ENCODE data around the gene PRPS1. TPM values are rescaled to one million over a fixed set of nuclear protein-coding genes. Genes with fewer than 3 reads are reported as not detected.
A peak's percentile ranks its signal among the peaks of the same experiment; 100 is the strongest.

The PRPS1 gene
- total RNA-seq, 2 experiments from 2014 or later = 57.1 to 80.0 TPM

GRCh38 chrX:107628662-107629539 is 591 bp downstream of the PRPS1 start:
- BruUV-seq (replicated peaks) = no TSS peak
- peaks cover 22% of the 10 kb centered on the region for H3K36me3 ChIP-seq (ENCODE audit: insufficient read depth, low read length)
- peak overlapping the region; percentile 79 for H3K27ac ChIP-seq (ENCODE audit: low read depth, low read length, poor library complexity, severe bottlenecking)
- H3K9me2 ChIP-seq (ENCODE audit: insufficient read depth, low read length) = no peaks in the 10 kb centered on the region
- peak; percentile 68 for DNase-seq (ENCODE audit: low spot score)
- H3K4me3 ChIP-seq (ENCODE audit: low read depth, low read length, poor library complexity, severe bottlenecking) = peak overlapping the region; percentile 91
- ChIA-PET CTCF (ENCODE audit: unreplicated experiment) (interaction anchor here (1.2 kb wide), 1 partner anchor 26 kb away, joined by 4 read pairs; no protein-coding TSS in a partner anchor), POLR2A (interaction anchor here (0.5 to 1.7 kb wide), 19 partner anchors 8 to 882 kb away, joined by 3 to 10 read pairs (median 4); partner anchors contain the start of gene PSMD10)
- H3K4me2 ChIP-seq (ENCODE audit: low read length) = peak overlapping the region; percentile 99
- peaks cover 21% of the 10 kb centered on the region for H3K4me1 ChIP-seq (ENCODE audit: insufficient read depth, low read length, poor library complexity, severe bottlenecking)
- peak overlapping the region; percentile 43; the same call in 1 of the 2 replicates for H2AFZ ChIP-seq (ENCODE audit: low read length)
- H3K79me2 ChIP-seq (ENCODE audit: insufficient read depth, low read depth, low read length) = peaks cover 53% of the 10 kb centered on the region
- no peaks in the 10 kb centered on the region for H3K9me3 ChIP-seq (ENCODE audit: low read length)
- peaks cover 9% of the 10 kb centered on the region; the same call in 1 of the 2 replicates for H4K20me1 ChIP-seq (ENCODE audit: insufficient read depth, low read length)
- intact Hi-C loops (cut with micrococcal nuclease; ENCODE audit: unreplicated experiment) = loop anchor here (2.0 to 10.0 kb wide), 4 partner anchors 90 to 632 kb away; partner anchors contain the start of genes DNAAF6 and NUP62CL
- TF ChIP-seq, protein P1, sequence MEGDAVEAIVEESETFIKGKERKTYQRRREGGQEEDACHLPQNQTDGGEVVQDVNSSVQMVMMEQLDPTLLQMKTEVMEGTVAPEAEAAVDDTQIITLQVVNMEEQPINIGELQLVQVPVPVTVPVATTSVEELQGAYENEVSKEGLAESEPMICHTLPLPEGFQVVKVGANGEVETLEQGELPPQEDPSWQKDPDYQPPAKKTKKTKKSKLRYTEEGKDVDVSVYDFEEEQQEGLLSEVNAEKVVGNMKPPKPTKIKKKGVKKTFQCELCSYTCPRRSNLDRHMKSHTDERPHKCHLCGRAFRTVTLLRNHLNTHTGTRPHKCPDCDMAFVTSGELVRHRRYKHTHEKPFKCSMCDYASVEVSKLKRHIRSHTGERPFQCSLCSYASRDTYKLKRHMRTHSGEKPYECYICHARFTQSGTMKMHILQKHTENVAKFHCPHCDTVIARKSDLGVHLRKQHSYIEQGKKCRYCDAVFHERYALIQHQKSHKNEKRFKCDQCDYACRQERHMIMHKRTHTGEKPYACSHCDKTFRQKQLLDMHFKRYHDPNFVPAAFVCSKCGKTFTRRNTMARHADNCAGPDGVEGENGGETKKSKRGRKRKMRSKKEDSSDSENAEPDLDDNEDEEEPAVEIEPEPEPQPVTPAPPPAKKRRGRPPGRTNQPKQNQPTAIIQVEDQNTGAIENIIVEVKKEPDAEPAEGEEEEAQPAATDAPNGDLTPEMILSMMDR (conservative IDR thresholded peaks at IDR 0.05; ENCODE audit: low read length) = no peak
- no peak for TF ChIP-seq EZH2phosphoT487 (IDR thresholded peaks at IDR 0.05; ENCODE audit: borderline replicate concordance, low read depth, low read length)

- Histone ChIP-seq H3K4me1 (ENCODE audit: insufficient read depth, low read length, poor library complexity, severe bottlenecking) (peaks cover 21% of the 10 kb centered on the region), H3K4me3 (ENCODE audit: low read depth, low read length, poor library complexity, severe bottlenecking) (peak overlapping the region; percentile 91), H3K4me2 (ENCODE audit: low read length) (peak overlapping the region; percentile 99), H3K36me3 (ENCODE audit: insufficient read depth, low read length) (peaks cover 22% of the 10 kb centered on the region), H2AFZ (ENCODE audit: low read length) (no peak overlapping the region), H3K27ac (ENCODE audit: low read depth, low read length, poor library complexity, severe bottlenecking) (peak overlapping the region; percentile 79), H4K20me1 (ENCODE audit: insufficient read depth, low read length) (peaks cover 9% of the 10 kb centered on the region; the same call in 1 of the 2 replicates), H3K9me2 (ENCODE audit: insufficient read depth, low read length) (no peaks in the 10 kb centered on the region), H3K9me3 (ENCODE audit: low read length) (no peaks in the 10 kb centered on the region), H3K79me2 (ENCODE audit: insufficient read depth, low read depth, low read length) (peaks cover 59% of the 10 kb centered on the region)
- BruUV-seq (replicated peaks) = no TSS peak
- TF ChIP-seq EZH2phosphoT487 (IDR thresholded peaks at IDR 0.05; ENCODE audit: borderline replicate concordance, low read depth, low read length) = no peak
- TF ChIP-seq, protein P1 (conservative IDR thresholded peaks at IDR 0.05; ENCODE audit: low read length) = peak; percentile 61
- ChIA-PET CTCF (ENCODE audit: unreplicated experiment) (no interaction called here), POLR2A (interaction anchor here (0.5 to 1.7 kb wide), 9 partner anchors 12 to 883 kb away, joined by 3 to 10 read pairs (median 4); no protein-coding TSS in a partner anchor)
- intact Hi-C loops (cut with micrococcal nuclease; ENCODE audit: unreplicated experiment) = loop anchor here (2.0 to 10.0 kb wide), 4 partner anchors 89 to 632 kb away; partner anchors contain the start of genes DNAAF6 and NUP62CL
- DNase-seq (ENCODE audit: low spot score) = peak; percentile 48
Observed at GRCh38 chrX:107629540-107629909, 1.2 kb downstream of the PRPS1 start.
